IPS-NIHi7 (cell line): Measurements from ENCODE around the gene CTSA.

Experiments used
- DNase-seq: peaks from one replicate; pipeline ENCODE4 v3.0.0; 2012; ENCODE audit warnings: mixed read lengths; ENCODE audit errors: extremely low spot score

CTSA gene

DNA sequence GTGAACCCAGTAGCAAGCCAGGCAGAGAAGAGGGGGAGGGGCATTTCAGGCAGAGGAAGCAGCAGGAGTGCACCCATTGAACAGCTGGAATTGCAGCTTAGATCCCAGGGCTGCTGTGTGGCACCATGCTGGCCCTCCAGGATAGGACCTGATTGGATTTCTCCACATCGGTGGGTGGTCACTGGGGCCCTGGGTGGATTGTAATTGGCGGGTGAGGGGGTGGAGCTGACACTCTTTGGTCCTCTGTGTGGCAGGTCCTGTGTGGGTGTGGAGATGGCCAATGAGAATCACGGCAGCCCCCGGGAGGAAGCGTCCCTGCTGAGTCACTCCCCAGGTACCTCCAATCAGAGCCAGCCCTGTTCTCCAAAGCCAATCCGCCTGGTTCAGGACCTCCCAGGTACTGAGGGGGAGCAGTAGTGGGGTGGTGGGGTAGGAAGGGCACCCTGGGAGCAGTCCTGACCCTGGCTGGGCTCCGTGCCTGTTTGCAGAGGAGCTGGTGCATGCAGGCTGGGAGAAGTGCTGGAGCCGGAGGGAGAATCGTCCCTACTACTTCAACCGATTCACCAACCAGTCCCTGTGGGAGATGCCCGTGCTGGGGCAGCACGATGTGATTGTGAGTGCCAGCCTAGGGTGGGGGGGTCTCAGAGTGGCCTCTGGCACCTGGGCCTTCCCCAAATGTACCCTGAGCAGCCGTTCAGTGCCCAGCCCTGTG lies 47.7 kb downstream of the CTSA start:
- DNase-seq, result peak; percentile 63

DNA sequence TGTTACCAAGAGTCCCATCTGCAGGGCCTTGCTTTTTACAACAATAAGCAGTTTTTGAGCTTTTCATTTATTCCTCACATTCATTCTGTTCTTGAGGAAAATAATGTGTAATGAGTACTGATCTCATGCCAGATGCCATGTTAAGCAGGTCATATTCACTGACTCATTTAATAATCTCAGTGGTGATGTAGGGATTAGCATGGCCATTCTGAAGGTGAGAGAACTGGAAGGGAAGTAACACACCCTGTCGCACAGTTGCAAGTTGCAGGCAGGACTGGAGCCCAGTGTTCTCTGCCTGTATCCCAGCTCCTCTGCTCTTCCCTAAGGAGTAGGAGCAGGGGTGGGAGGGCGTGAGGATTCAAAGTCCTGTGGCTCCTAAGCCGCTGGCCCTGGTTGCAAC lies 48.9 kb downstream of the CTSA start:
- no peak for DNase-seq

DNA sequence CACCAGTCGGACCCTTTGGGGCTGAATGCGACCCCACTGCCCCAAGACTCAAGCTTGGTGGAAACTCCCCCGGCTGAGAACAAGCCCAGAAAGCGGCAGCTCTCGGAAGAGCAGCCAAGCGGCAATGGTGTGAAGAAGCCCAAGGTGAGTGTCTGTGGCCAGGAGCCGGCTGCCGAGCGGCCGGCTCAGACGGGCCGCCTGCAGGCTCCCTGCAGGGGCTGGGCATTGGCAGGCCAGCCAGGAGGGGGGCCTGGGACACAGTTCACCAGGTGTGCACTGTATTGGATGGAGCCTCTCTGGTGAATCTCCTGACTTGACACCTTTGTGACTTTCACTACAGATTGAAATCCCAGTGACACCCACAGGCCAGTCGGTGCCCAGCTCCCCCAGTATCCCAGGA lies 49.3 kb downstream of the CTSA start:
- DNase-seq, result no peak

DNA sequence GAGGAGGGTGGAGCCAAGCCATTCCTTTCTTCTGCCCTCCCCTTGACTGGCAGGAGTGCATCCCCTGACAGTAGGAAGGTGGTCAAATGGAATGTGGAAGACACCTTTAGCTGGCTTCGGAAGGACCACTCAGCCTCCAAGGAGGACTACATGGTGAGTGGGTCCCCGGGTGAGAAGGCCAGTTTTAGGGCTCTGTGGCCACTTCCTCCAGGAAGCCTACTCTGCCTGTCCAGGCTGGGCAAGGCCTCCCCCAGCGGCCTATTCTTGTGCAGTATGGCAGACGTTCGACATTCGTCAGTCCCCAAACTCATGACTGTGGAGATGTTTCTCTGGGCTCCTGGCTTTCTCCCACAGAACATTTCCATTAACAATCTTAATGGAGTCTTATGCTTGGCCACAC lies 52.5 kb downstream of the CTSA start:
- no peak for DNase-seq

DNA sequence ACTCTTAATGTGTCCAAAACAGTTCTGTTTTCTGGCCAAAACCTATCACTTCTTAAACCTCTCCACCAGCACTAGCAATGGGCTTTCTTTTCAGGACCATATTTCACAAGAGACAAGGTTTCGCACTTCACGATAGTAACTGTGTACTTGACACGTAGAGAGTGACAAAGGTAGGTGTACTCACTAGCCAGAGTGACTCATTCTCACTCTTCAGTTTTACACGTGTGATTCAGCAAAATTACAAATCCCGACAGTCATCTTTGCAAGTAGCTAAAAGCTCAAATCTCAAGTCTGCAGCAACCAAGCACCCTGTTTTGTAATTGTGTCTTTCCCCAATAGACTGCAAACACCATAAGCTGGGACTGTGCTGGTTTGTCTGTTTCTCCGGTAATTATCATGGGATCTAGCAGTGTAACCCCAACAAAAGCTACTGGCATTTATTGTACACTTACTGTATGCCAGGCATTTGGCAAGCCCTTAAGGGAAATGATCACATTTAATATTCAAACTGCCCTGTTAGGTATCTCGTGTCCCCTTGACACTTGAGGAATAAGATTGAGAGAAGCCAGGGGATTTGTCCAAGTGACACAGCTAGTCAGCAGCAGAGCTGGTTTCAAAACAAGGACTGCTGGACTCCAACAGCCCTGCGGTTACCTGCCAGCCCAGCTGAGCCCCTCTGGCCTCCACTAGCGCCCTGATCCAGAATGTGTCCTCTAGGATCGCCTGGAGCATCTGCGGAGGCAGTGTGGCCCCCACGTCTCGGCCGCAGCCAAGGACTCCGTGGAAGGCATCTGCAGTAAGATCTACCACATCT lies 53.2 kb downstream of the CTSA start:
- DNase-seq, result no peak

DNA sequence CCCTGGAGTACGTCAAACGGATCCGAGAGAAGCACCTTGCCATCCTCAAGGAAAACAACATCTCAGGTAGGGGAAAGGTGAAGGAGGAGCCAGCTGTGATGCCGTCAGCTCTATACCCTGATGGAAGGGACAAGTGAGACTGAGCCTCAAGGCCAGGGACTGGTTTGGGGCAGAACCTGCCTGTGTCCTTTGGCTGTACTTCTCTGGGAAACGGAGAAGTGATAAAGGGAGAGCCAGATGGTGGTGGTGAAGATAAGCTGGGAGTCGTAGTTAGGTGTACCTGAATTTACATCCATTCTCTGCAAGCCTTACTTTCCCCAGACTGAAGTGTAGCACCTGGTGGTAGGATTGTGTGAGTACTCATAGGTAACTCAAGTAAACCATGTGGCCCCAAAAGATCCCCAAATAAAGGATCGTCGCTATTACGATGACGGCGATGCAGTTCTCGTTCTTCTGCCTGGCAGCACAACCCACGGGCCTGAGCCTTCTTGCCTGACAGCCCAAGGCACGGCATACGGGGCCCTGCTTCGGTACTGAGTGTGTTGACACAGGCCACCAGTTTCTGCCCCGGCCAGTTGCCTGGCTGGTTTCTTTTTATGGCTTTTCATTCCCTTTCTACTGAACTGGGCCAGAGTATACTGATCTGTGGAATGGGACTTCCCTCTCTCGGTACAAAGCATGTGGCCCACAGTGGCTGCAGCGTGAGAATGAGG lies 54.0 kb downstream of the CTSA start:
- no peak for DNase-seq

DNA sequence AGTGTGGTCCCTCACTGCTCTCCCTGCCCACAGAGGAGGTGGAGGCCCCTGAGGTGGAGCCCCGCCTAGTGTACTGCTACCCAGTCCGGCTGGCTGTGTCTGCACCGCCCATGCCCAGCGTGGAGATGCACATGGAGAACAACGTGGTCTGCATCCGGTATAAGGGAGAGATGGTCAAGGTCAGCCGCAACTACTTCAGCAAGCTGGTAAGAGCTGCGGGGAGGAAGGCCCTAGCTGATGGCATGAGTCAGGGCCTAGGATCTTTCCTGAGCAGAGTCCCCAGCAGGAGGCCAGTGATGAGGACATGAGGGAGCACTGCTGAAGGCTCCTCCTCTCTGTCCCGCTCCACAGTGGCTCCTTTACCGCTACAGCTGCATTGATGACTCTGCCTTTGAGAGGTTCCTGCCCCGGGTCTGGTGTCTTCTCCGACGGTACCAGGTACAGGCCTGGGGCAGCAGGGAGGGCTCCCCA lies 54.6 kb downstream of the CTSA start:
- no peak for DNase-seq

DNA sequence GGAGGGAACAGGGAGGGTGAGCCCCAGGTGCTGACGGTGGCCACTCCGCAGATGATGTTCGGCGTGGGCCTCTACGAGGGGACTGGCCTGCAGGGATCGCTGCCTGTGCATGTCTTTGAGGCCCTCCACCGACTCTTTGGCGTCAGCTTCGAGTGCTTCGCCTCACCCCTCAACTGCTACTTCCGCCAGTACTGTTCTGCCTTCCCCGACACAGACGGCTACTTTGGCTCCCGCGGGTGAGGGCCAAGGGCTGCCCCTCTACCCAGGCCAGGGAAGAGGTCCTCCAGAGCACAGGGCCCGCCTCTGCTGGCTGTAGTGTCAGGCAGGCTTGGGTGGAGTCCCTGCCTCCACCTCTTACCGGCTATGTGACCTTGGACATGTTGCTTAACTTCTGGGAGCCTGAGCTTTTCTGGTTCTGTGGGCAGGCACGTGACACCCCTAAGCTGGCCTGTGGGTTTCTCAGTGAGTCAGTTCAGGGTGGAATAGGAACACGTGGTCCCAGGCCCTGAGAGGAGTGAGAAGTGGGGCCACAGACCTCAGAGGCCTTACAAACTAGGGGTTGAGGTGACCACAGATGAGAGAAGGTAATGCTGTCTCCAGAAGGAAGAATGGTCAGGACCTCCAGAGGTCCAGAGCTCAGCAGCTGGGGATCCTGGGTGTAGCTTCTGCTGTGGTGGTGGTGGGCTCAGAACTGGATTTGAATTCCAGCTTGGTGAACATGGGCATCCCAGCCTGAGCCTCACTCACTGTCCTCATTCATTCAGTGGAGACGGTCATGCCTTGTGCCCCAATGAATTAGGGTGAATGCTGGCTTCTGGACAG lies 55.2 kb downstream of the CTSA start:
- no peak for DNase-seq

DNA sequence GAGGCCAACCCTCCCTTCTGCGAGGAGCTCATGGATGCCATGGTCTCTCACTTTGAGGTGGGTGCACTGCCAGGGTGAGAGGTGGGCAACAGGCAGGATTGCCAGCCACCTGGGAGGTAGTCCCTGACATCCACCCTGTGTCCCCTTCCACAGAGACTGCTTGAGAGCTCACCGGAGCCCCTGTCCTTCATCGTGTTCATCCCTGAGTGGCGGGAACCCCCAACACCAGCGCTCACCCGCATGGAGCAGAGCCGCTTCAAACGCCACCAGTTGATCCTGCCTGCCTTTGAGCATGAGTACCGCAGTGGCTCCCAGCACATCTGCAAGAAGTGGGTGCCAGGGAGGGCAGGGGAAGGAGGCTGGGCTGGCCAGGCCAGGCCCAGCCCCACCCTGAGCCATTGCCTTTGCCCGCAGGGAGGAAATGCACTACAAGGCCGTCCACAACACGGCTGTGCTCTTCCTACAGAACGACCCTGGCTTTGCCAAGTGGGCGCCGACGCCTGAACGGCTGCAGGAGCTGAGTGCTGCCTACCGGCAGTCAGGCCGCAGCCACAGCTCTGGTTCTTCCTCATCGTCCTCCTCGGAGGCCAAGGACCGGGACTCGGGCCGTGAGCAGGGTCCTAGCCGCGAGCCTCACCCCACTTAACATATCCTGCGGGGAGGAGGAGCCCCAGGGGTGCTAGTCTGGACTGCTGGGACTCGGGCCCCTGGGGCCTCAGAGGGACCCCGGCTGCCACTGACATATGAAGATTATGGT lies 56.2 kb downstream of the CTSA start:
- no peak for DNase-seq

DNA sequence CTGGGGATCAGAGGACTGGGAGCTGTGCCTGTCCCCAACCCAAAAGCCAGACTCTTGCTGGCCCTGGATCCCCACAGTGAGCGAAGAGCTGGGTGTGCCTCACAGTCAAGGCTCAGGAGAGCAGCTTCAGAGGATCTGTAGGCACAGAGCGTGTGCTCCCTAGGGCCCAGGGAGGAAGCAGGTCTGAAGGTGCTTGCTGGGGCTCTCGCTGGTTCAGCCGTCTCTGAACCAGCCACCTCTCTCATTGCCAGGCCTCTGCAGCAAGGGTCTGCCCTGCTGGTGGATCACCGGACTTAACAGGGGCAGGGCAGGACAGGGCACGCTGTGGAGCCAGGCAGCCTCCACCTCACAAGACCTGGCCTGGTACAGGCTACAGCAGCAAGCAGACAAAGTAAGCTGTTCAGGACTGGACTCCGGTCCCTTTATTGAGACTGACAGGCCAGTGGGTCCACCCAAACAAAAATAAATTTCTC lies 57.2 kb downstream of the CTSA start:
- no peak for DNase-seq
